Ovary (tissue), 9 donors: ENCODE measurements around the gene LAMB4. TPM values are rescaled to one million over a fixed set of nuclear protein-coding genes. Genes with fewer than 3 reads are reported as not detected.

Experiments
- DNase-seq, 5 donors: peaks; one replicate each; pipeline ENCODE4 v3.0.0-alpha.2; 2019 to 2020
- H3K27ac ChIP-seq, 2 donors: fragments of 200-600 bp; one replicate each; pipeline versions ENCODE4 v1.5.1 to v1.8.0; 2019 to 2022
- H3K27me3 ChIP-seq: fragments of 200-600 bp; one replicate; pipeline ENCODE4 v1.8.0; 2022
- H3K36me3 ChIP-seq: fragments of 200-600 bp; sonication (generic); one replicate; pipeline ENCODE4 v1.5.1; 2019
- H3K4me1 ChIP-seq: one replicate; pipeline ENCODE4 v1.8.1; 2013; ENCODE audit warnings: mild to moderate bottlenecking, moderate library complexity; ENCODE audit not compliant: insufficient read depth
- H3K4me3 ChIP-seq: fragments of 200-600 bp; sonication (generic); one replicate; pipeline ENCODE4 v1.5.1; 2017
- H3K9me3 ChIP-seq, 2 donors: fragments of 200-600 bp in 1 of 2; sonication (generic) in 1 of 2; one replicate each; pipeline versions ENCODE4 v1.5.1 to v1.8.1; 2013 to 2019; ENCODE audit warnings: mild to moderate bottlenecking in 1 of 2, moderate library complexity in 1 of 2
- EP300 ChIP-seq: sonication (generic); formaldehyde crosslinking; IDR thresholded peaks from one replicate; pipeline ENCODE4 v1.6.1; 2017; ENCODE audit warnings: antibody characterized with exemption
- POLR2A ChIP-seq: fragments of 450-650 bp; IDR thresholded peaks from one replicate; pipeline ENCODE4 v1.6.1; 2017; ENCODE audit warnings: antibody characterized with exemption, mild to moderate bottlenecking, moderate library complexity
- WGBS, 3 donors: extraction: QIAGEN DNeasy Blood & Tissue Kit in 1 of 3; methylation state at CpG; one replicate each; pipeline versions ENCODE4 v1.1.5 to v1.1.7; 2013 to 2017; 5-methylcytosine and 5-hydroxymethylcytosine counted together
- intact Hi-C, 4 donors: fragments of 100-400 bp; cut with DNase I; formaldehyde crosslinking; loops; one replicate each; pipeline versions ENCODE4 v1.11.0 to v1.15.1; 2022 to 2023
- polyA plus RNA-seq, 2 donors: library from polyadenylated mRNA; stranded (reverse); fragments of 200-250 nt in 1 of 2; fragments of 350-450 nt in 1 of 2; fragmentation: Illumina TruSeq in 1 of 2; extraction: RNeasy Lipid Tissue Mini Kit (QIAGEN cat#74804) in 1 of 2; gene quantifications; one replicate each; pipeline ENCODE4 v1.2.3, GENCODE V29; 2013 to 2014
- total RNA-seq, 7 donors: library from RNA; depleted of rRNA in 2 of 7; stranded (reverse); fragments of >200 nt in 2 of 7; fragmentation: NEBNext Ultra II Directional in 3 of 7; extraction: Animal tissue kit (Norgen Biotek cat#: 25700) in 3 of 7; gene quantifications; one replicate each; pipeline versions ENCODE4 v1.1.0 to v1.2.4, GENCODE V29; 2016 to 2023
- TF ChIP-seq, protein P1 (sequence below), 3 donors: fragments of 450-650 bp in 2 of 3; fragments of 200-600 bp in 1 of 3; IDR thresholded peaks; one replicate each; pipeline versions ENCODE4 v1.5.1 to v1.8.0; 2016 to 2022; ENCODE audit warnings: antibody characterized with exemption in 3 of 3, mild to moderate bottlenecking in 1 of 3
- donor health status: DM: no; HTN: no; CAD: no; lungs with moderate emphysema.
- donor health status: DM: no; HTN: no; CAD: no.
- donor health status: Bipolar disorder and iron deficiency.
- donor health status: DM: yes; HTN: yes; CAD: no.
- donor health status: DM: no; HTN: no; CAD: no.
- donor health status: DM: yes; HTN: yes; CAD: no.

The LAMB4 gene
- total and polyA plus RNA-seq, 9 donors: 0.10 to 0.17 TPM; not detected in 7

DNA sequence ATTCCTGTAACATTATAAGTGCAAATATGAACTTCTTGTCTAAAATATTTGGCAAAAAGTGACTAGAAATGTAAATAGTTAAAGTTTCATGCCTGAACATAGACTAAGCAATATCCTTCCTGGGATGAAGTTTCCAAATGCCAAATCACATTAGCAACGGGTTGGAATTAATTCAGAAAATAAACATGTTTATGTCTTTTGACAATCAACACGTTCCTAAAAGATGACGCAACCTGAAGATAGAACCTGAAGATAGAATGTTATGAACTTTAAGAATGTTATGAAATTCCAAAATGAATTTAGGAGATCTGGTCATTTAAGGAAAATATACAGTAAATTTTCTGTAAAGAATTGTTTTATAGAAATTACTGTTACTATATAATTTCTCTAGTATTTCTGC, 9.2 kb downstream of the LAMB4 start:
- TF ChIP-seq, protein P1, sequence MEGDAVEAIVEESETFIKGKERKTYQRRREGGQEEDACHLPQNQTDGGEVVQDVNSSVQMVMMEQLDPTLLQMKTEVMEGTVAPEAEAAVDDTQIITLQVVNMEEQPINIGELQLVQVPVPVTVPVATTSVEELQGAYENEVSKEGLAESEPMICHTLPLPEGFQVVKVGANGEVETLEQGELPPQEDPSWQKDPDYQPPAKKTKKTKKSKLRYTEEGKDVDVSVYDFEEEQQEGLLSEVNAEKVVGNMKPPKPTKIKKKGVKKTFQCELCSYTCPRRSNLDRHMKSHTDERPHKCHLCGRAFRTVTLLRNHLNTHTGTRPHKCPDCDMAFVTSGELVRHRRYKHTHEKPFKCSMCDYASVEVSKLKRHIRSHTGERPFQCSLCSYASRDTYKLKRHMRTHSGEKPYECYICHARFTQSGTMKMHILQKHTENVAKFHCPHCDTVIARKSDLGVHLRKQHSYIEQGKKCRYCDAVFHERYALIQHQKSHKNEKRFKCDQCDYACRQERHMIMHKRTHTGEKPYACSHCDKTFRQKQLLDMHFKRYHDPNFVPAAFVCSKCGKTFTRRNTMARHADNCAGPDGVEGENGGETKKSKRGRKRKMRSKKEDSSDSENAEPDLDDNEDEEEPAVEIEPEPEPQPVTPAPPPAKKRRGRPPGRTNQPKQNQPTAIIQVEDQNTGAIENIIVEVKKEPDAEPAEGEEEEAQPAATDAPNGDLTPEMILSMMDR (IDR thresholded peaks at IDR 0.05): no peak
- TF ChIP-seq EP300: no peak
- TF ChIP-seq POLR2A: no peak
- no peak overlapping the region for H3K4me3 ChIP-seq
- no peak for DNase-seq
- intact Hi-C loops: no loop called here
- H3K27ac ChIP-seq: no peak overlapping the region
- H3K4me1 ChIP-seq: no peaks in the 10 kb centered on the region
- H3K27me3 ChIP-seq: no peaks in the 10 kb centered on the region
- WGBS, 3 donors: 17 to 32% (median 22%) methylated on average over 3 of the region's 3 CpGs
- no peaks in the 10 kb centered on the region for H3K9me3 ChIP-seq
- no peaks in the 10 kb centered on the region for H3K36me3 ChIP-seq

- Histone ChIP-seq H3K4me1 (no peaks in the 10 kb centered on the region), H3K27me3 (no peaks in the 10 kb centered on the region), H3K36me3 (no peaks in the 10 kb centered on the region), H3K27ac (no peak overlapping the region), H3K9me3 (no peaks in the 10 kb centered on the region), H3K4me3 (no peak overlapping the region)
- 76 to 90% (median 79%) methylated on average over 3 of the region's 3 CpGs for WGBS, 3 donors
- TF ChIP-seq EP300 (no peak), POLR2A (no peak)
- TF ChIP-seq, protein P1 (IDR thresholded peaks at IDR 0.05): no peak
- intact Hi-C loops: no loop called here
- no peak for DNase-seq
These were observed 10.0 kb downstream of the LAMB4 start for GRCh38 chr7:108120196-108120595.

DNA sequence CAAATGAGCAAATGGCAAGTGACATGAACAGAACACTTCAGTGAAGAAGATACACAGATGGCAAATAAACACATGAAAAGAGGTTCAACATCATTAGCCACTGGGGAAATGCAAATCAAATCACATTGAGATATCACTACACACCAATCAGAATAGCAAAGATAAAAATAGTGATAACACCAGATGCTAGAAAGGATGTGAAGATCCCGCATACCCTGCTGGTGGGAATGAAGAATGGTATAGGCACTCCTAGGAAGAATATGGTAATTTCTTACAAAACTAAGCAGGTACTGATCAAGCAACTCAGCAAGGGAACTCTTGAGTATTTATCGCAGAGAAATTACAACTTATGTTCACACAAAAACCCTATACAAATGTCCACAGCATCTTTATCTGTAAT, 11.2 kb downstream of the LAMB4 start:
- no peak for DNase-seq
- H3K4me3 ChIP-seq: no peak overlapping the region
- no peaks in the 10 kb centered on the region for H3K36me3 ChIP-seq
- no peaks in the 10 kb centered on the region for H3K27me3 ChIP-seq
- 93 to 95% (median 93%) methylated on average over 2 of the region's 2 CpGs for WGBS, 3 donors
- TF ChIP-seq EP300 (no peak), POLR2A (no peak)
- TF ChIP-seq, protein P1 (IDR thresholded peaks at IDR 0.05): no peak
- intact Hi-C loops: no loop called here
- H3K27ac ChIP-seq: no peak overlapping the region
- H3K9me3 ChIP-seq: no peaks in the 10 kb centered on the region
- H3K4me1 ChIP-seq: no peaks in the 10 kb centered on the region

DNA sequence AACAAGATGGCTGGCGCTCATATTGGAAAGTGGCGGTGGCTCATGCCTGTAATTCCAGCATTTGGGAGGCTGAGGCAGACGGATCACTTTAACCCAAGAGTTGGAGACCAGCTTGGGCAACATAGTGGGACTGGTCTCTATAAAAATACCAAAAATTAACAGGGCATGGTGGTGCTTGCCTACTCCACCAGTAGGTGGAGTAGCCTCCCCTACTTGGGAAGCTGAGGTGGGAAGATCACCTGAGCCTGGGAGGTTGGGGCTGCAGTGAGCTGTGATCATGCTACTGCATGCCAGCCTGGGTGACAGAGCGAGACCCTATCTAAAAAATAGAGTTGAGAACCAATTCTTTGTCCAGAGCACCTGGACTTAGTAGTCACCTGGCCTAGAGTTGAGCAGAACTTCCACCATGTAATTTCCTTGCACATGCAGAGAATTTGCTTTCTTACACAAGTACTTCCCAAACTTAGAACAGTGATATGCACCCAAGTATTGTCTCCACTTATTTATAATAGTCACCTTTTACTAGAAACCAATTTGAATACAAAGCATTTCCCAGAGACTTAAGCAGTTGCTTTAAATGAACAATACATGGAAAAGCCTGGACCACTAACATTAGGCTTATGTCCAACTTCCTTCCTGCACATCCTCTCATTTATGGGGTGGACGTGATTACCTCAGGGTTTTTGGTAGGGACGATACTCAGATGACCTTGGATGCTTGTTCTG, 15.9 kb downstream of the LAMB4 start:
- WGBS, 3 donors: 83 to 89% (median 85%) methylated on average over 6 of the region's 6 CpGs
- TF ChIP-seq EP300 (no peak), POLR2A (no peak)
- TF ChIP-seq, protein P1 (IDR thresholded peaks at IDR 0.05): no peak
- no peaks in the 10 kb centered on the region for H3K36me3 ChIP-seq
- no peak overlapping the region for H3K4me3 ChIP-seq
- no peaks in the 10 kb centered on the region for H3K27me3 ChIP-seq
- no peak overlapping the region for H3K27ac ChIP-seq
- no peak for DNase-seq
- H3K9me3 ChIP-seq: no peaks in the 10 kb centered on the region
- intact Hi-C loops: no loop called here
- H3K4me1 ChIP-seq: no peaks in the 10 kb centered on the region
